Activated CD4-positive, CD25-positive, alpha-beta regulatory T cell (primary cell): Measurements from ENCODE around the gene RAB36.

Experiments used
- DNase-seq, 4 experiments: peaks; one replicate each; lab custom pipeline; 2025; lab: John Stamatoyannopoulos, UW

The RAB36 gene

DNA sequence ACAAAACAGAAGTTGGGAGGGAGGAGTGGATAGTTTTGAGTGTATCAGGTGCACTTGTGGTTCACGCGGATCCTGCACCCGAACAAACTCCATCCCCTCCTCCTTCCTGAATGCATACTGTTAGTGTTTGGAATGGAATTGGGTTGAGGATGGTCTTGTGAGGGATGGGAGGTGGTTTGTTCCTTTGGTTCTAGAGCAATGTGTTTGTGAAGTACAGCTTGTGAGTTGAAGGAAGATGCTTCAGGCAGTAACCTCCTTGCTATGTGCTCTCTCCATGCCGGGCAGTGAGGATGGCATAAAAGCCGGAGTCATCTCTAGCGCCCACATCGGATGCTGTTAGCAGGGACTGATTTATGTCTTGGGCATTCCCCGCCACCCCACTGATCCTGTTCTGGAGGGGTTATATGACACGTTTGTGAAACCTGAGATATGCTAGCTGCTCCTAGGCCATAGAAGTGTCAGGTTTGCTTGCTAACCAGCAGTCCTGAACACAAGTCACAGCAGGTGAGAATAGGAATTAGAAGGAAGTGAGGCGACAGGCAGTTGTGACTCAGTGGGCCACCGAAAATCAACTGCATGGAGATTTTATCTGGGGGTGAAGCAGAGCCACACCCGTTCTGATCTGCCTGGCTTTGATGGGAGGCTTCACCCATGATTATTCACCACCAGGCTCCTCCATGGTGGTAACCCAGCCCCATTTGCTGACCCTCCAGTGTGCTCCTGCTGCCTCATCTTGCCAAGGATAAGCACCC lies 37.2 kb downstream of the RAB36 start:
- no peak for DNase-seq

- DNase-seq: no peak
Measured at GRCh38 chr22:23183061-23183698, 37.9 kb downstream of the RAB36 start.

DNA sequence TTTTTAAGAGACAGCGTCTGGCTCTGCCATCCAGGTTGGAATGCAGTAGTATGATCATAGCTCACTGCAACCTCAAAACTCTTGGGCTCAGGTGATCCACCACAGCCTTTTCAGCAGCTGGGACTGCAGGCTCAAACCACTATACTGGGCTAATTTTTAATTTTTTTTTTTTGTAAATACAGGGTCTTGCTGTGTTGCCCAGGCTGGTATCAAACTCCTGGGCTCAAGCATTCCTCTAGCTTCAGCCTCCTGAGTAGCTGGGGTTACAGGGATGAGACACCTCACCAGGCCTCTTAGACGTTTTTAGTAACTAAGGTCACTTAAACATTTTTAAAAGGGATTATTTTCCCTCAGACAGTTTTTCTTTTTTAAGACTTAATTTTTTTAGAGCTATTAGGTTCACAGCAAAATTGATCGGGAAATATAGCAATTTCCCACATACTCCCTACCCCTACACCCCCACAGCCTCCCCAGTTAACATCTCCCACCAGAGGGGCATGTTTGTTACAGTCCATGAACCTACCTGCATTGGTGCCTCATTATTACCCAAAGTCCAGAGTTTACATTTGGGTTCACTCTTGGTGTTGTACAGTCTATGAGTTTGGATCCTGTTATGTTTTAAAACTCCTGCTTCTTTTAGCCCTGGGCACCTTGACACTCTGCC lies 39.0 kb downstream of the RAB36 start:
- DNase-seq: no peak

GRCh38 chr22:23184764-23185113 lies 39.5 kb downstream of the RAB36 start:
- DNase-seq: no peak

GRCh38 chr22:23187211-23187610 lies 41.9 kb downstream of the RAB36 start:
- DNase-seq: no peak

DNA sequence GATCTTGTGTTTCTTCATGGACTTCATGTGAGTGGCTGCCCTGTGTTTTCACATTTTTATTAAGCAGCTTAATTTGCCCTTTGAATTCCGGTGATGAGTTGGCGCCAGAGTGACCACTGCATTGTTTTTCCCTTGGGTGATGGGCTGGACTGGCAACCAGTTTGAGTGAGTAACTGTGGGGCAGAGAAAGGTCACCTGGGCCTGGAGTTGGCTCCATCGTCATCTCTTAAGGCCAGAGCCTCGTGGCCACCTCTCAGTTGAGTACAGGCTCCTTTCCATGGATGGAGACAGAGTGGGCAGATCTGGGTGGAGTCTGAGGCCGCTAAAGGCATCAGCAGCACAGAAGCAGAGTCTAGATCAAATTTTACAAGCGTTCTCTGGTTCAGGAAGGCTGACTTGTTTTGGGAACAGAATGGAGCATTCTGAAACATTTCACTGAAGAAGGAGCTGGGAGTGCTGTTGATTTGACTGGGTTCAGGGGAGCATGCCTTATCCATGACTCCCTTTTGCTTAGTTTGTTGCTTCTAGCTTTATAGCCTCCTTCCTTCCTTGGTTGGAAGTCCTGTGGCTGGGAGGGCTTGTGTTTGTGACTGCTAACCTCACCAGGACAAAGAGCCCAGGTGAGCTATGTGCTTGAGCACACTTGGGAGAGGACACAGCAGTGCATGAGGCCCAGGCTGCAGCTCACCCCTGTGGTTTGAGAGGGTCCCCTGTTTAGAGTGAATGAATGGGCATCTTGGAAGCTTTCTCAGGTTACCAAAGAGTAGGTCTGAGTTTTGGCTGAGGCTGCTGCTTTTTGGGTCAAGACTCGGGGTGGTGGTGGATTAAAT lies 42.8 kb downstream of the RAB36 start:
- DNase-seq: no peak

GRCh38 chr22:23190526-23190925 lies 45.2 kb downstream of the RAB36 start:
- no peak for DNase-seq

GRCh38 chr22:23192133-23192532 lies 46.9 kb downstream of the RAB36 start:
- no peak for DNase-seq

GRCh38 chr22:23192558-23192957 lies 47.3 kb downstream of the RAB36 start:
- no peak for DNase-seq

- DNase-seq: no peak
Measured at GRCh38 chr22:23193196-23193827, 48.0 kb downstream of the RAB36 start.

- DNase-seq: no peak
Measured at GRCh38 chr22:23193882-23194281, 48.6 kb downstream of the RAB36 start.

DNA sequence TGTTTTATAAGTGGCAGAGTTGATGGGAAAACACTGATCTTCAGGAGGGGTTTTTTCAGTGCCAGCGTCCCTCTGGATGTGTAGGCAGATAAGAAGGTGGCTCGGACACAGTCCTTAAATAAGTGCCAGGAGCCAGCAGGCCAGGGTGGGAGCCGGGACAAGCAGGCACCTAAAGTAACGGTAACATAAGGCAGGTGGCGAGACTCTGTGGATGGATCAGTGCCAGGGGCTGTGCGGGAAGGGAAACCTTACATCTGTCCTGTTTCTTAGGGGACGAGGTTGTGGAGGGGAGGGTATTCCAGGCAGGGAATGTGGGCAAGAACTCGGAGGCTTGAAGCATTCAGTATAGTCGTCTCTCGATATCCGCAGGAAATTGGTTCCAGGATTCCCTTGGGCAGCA lies 50.9 kb downstream of the RAB36 start:
- DNase-seq: no peak

DNA sequence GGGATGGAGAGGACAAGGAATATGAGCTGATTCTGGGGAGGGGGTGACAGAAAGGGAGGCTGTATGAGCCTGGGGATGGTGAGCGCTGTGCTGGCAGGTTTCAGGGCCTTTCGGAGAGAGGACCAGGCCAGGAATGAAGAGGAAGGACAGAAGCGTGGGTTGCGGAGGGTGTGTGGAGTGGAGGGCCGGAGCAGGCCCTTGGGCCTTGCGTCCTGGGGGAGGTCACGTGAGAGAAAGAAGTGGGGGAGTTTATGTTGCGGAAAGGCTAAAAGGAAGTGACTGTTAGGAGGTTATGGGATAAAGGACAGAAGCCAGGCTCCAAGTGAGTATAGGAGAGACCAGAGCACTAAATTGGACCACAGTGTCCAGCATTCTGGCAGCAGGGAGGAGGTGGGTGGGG lies 52.6 kb downstream of the RAB36 start:
- DNase-seq: no peak

GRCh38 chr22:23199159-23199558 lies 53.9 kb downstream of the RAB36 start:
- no peak for DNase-seq

- DNase-seq: no peak
Measured at GRCh38 chr22:23200898-23201297, 55.6 kb downstream of the RAB36 start.

DNA sequence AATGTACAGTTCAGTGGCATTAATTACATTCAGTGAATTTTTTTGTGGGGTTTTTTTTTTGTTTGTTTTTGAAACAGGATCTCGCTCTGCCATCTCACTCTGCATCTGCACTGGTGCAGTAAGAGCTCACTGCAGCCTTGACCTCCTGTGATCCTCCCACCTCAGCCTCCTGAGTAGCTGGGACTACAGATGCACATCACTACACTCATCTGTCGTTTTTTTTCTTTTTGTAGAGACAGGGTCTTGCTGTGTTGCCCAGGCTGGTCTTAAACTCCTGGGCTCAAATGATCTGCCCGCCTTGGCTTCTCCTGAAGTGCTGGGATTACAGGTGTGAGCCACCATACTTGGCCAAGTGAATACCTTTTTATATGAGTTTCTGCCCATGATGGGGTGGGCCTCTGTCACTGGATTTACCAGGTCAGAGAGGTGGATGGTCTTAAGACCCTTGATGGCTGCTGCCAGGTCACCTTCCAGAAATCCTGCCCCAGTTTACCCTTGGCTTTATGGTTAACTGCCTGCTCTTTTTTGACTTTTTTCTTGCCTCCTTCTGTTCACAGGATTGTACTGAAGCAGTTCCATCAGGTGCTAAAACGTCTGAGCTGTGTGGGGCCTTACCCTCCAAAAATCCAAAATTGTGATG lies 57.7 kb downstream of the RAB36 start:
- DNase-seq: no peak

DNA sequence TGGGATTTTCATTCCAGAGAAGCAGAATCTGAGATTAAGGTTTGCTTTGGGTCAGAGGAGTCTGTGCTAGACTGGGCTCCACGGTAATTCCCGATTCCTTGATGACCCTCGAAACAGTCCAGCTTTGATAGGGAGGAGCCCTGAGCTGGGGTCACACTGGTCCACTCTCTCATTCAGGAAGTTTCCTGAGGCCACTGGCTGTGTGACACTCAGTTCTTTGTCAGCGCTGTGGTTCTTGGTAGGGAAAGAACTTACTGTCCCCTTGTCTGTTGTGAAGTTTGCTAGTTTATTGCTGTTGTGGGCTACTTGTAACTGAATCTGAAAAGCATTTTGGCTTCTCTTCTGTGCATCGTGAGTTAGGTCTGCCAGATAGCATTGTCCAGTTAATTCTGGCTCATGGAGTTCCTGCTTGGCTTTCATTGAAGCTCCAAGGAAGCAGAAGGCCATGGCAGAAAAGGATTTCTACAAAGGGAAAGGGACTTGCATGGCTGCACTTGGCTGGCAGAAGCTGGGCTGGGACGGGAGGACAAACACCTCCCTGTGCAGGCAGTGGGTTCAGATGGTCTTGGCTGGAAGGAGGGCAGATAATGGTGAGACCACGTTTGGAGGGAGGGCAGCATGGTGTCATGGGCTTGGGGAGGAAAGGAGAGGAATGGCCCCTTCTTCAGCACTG lies 58.3 kb downstream of the RAB36 start:
- DNase-seq: no peak

DNA sequence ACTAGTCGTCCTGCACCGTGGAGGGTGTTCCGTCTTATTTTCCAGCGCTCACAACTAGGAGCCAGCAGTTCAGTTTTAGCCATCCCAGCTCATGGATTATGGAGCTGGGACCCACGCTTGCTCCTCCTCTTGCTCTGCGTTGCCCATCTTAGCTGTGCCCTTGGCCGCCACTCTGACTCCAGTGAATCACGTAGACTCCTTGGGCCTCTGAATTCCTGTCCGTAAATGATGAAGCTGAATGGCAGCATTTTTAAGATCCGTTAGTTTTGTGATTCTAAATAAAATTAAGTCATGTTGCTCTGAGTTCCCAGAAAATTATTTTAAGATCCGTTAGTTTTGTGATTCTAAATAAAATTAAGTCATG lies 58.8 kb downstream of the RAB36 start:
- no peak for DNase-seq

- no peak for DNase-seq
Measured at GRCh38 chr22:23204541-23205157, 59.4 kb downstream of the RAB36 start.

GRCh38 chr22:23205339-23206049 lies 60.2 kb downstream of the RAB36 start:
- no peak for DNase-seq
